Measurements from ENCODE around the gene GMPR.

Gene GMPR

DNA sequence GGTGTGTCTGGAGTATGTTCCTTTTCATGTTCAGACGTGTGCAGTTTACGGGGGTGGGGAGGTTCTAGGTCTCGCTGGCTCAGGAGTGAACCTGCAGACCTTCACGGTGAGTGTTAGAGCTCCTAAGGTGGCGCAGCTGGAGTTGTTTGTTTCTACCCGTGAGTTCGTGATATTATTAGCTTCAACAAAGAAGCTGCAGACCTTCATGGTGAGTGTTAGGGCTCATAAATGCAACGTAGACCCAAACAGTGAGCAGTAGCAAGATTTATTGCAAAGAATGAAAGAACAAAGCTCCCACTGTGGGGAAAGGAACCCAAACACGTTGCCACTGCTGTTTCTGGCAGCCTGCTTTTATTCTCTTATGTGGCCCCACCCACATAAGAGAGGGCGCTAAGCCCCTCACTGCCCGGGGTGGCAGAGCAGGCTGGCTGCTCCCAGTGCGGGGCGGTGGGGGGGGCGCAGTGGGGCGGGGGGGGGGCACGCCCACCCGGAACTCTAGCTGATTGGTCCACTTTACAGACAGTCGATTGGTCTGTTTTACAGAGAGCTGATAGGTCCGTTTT is 41.3 kb upstream of the GMPR start:
- Histone ChIP-seq H3K27me3 (ENCODE audit: insufficient read depth, low read length, poor library complexity, severe bottlenecking) (no peaks in the 10 kb centered on the region), H3K36me3 (ENCODE audit: insufficient read depth, low read length) (no peaks in the 10 kb centered on the region), H3K79me2 (ENCODE audit: insufficient read depth, low read length) (no peaks in the 10 kb centered on the region), H3K4me3 (ENCODE audit: low read length, poor library complexity, severe bottlenecking) (no peak overlapping the region), H3K9me2 (replicated peaks; ENCODE audit: low read depth, low read length) (no peaks in the 10 kb centered on the region), H4K20me1 (ENCODE audit: insufficient read depth, low read length, poor library complexity, severe bottlenecking) (no peaks in the 10 kb centered on the region), H2AFZ (ENCODE audit: low read length) (no peak overlapping the region), H3K9me3 (ENCODE audit: insufficient read depth, low read depth, low read length) (no peaks in the 10 kb centered on the region), H3F3A (ENCODE audit: low read depth) (no peaks in the 10 kb centered on the region), H3K9ac (ENCODE audit: low read depth, low read length, poor library complexity, severe bottlenecking) (no peak overlapping the region), H3K4me2 (ENCODE audit: low read depth, low read length, poor library complexity, severe bottlenecking) (no peak overlapping the region), H3K4me1 (ENCODE audit: insufficient read depth, low read length, poor library complexity, severe bottlenecking) (no peaks in the 10 kb centered on the region)
- no peak for TF ChIP-seq EZH2phosphoT487 (IDR thresholded peaks at IDR 0.05; ENCODE audit: borderline replicate concordance)
- TF ChIP-seq, protein P1, sequence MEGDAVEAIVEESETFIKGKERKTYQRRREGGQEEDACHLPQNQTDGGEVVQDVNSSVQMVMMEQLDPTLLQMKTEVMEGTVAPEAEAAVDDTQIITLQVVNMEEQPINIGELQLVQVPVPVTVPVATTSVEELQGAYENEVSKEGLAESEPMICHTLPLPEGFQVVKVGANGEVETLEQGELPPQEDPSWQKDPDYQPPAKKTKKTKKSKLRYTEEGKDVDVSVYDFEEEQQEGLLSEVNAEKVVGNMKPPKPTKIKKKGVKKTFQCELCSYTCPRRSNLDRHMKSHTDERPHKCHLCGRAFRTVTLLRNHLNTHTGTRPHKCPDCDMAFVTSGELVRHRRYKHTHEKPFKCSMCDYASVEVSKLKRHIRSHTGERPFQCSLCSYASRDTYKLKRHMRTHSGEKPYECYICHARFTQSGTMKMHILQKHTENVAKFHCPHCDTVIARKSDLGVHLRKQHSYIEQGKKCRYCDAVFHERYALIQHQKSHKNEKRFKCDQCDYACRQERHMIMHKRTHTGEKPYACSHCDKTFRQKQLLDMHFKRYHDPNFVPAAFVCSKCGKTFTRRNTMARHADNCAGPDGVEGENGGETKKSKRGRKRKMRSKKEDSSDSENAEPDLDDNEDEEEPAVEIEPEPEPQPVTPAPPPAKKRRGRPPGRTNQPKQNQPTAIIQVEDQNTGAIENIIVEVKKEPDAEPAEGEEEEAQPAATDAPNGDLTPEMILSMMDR (conservative IDR thresholded peaks at IDR 0.05; ENCODE audit: low read length): no peak

DNA sequence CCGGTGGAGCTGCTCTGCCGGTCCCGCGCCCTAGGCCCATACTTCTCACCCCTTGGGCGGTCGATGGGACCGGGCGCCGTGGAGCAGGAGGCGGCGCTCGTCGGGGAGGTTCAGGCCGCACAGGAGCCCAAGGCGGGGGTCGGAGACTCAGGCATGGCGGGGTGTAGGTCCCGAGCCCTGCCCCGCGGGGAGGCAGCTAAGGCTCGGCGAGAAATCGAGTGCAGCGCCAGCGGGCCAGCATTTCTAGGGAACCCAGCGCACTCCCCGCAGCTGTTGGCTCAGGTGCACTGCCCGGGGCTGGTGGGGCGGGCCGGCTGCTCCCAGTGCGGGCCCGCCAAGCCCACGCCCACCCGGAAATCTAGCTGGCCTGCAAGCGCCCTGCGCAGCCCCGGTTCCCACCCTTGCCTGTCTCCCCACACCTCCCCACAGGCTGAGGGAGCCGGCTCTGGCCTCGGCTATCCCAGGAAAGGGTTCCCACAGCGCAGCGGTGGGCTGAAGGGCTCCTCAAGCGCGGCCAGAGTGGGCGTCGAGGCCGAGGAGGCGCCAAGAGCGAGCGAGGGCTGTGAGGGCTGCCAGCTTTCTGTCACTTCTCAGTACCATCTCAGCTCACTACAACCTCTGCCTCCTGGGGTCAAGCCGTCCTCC is 40.2 kb upstream of the GMPR start:
- Histone ChIP-seq H3K79me2 (ENCODE audit: insufficient read depth, low read length) (no peaks in the 10 kb centered on the region), H3K36me3 (ENCODE audit: insufficient read depth, low read length) (no peaks in the 10 kb centered on the region), H3K9me2 (replicated peaks; ENCODE audit: low read depth, low read length) (no peaks in the 10 kb centered on the region), H3K9ac (ENCODE audit: low read depth, low read length, poor library complexity, severe bottlenecking) (no peak overlapping the region), H2AFZ (ENCODE audit: low read length) (no peak overlapping the region), H3K4me3 (ENCODE audit: low read length, poor library complexity, severe bottlenecking) (no peak overlapping the region), H4K20me1 (ENCODE audit: insufficient read depth, low read length, poor library complexity, severe bottlenecking) (no peaks in the 10 kb centered on the region), H3K4me1 (ENCODE audit: insufficient read depth, low read length, poor library complexity, severe bottlenecking) (no peaks in the 10 kb centered on the region), H3K4me2 (ENCODE audit: low read depth, low read length, poor library complexity, severe bottlenecking) (no peak overlapping the region), H3K9me3 (ENCODE audit: insufficient read depth, low read depth, low read length) (no peaks in the 10 kb centered on the region), H3F3A (ENCODE audit: low read depth) (no peaks in the 10 kb centered on the region), H3K27me3 (ENCODE audit: insufficient read depth, low read length, poor library complexity, severe bottlenecking) (no peaks in the 10 kb centered on the region)
- TF ChIP-seq, protein P1 (conservative IDR thresholded peaks at IDR 0.05; ENCODE audit: low read length): no peak
- TF ChIP-seq EZH2phosphoT487 (IDR thresholded peaks at IDR 0.05; ENCODE audit: borderline replicate concordance): no peak

DNA sequence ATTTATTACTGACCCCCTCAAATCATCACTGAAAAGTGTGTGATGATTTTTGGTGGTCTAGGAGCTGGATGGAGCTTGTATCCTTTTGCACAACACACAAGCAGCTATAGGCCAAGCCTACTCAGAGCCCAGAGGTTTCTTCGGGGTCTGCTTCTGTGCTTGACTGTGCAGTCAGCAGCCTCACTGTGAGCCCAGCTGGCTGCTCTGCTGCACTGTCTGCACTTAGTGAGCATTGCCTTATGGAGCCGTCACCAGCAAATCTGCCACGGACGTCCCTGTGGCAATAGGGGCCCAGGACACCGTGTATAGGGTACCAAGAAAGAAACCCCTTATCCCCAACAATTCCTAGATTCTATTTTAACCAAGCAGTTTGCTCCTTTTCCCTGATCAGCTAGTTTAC is 38.6 kb upstream of the GMPR start:
- no peaks in the 10 kb centered on the region for H3F3A ChIP-seq (ENCODE audit: low read depth)
- no peak overlapping the region for H2AFZ ChIP-seq (ENCODE audit: low read length)
- H3K9me3 ChIP-seq (ENCODE audit: insufficient read depth, low read depth, low read length): no peaks in the 10 kb centered on the region
- peaks cover 4% of the 10 kb centered on the region for H3K4me1 ChIP-seq (ENCODE audit: insufficient read depth, low read length, poor library complexity, severe bottlenecking)
- no peaks in the 10 kb centered on the region for H3K79me2 ChIP-seq (ENCODE audit: insufficient read depth, low read length)
- H3K27me3 ChIP-seq (ENCODE audit: insufficient read depth, low read length, poor library complexity, severe bottlenecking): no peaks in the 10 kb centered on the region
- no peaks in the 10 kb centered on the region for H4K20me1 ChIP-seq (ENCODE audit: insufficient read depth, low read length, poor library complexity, severe bottlenecking)
- TF ChIP-seq EZH2phosphoT487 (IDR thresholded peaks at IDR 0.05; ENCODE audit: borderline replicate concordance): no peak
- TF ChIP-seq, protein P1 (conservative IDR thresholded peaks at IDR 0.05; ENCODE audit: low read length): no peak
- no peaks in the 10 kb centered on the region for H3K9me2 ChIP-seq (replicated peaks; ENCODE audit: low read depth, low read length)
- H3K4me3 ChIP-seq (ENCODE audit: low read length, poor library complexity, severe bottlenecking): no peak overlapping the region
- H3K36me3 ChIP-seq (ENCODE audit: insufficient read depth, low read length): no peaks in the 10 kb centered on the region
- H3K9ac ChIP-seq (ENCODE audit: low read depth, low read length, poor library complexity, severe bottlenecking): no peak overlapping the region
- no peak overlapping the region for H3K4me2 ChIP-seq (ENCODE audit: low read depth, low read length, poor library complexity, severe bottlenecking)

Data from Loucy (cell line).